NCI-H146 (cell line): ENCODE data around the gene GPR18.

Experiments used
- DNase-seq: peaks from one replicate; lab custom pipeline; 2025; lab: John Stamatoyannopoulos, UW

The GPR18 gene

GRCh38 chr13:99290894-99291293, 32.7 kb upstream of the GPR18 start:
- DNase-seq, result no peak

DNA sequence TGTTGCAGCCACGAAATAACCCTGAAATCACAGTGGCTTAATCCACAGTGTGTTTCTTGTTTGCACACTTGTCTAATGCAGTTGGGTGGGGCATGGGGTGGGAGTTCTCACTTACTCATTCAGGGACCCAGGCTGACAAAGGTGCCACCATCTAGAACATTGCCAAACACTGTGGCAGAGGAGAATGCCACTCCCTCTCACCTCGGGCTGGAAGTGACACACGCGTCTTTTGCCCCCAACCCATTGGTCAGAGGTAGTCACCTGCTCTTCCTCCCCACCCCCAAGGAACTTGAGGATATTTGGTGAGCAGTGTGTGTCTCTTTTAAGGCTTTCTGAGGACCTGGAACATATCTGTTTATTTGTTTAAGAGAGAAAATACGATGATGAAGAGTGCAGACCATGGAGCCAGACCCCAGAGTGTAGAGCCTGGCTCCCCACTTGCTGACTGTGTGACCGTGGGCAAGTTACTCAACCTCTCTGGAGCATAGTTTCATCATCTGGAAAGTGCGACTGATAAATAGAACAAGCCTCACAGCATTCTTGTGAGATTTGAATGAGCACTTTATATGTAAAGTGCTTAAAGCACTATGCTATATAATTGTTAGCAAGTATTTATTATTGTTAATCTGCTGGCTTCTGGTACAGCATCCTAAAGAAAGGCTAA, 31.6 kb upstream of the GPR18 start:
- no peak for DNase-seq

GRCh38 chr13:99289271-99289670, 31.1 kb upstream of the GPR18 start:
- no peak for DNase-seq

DNA sequence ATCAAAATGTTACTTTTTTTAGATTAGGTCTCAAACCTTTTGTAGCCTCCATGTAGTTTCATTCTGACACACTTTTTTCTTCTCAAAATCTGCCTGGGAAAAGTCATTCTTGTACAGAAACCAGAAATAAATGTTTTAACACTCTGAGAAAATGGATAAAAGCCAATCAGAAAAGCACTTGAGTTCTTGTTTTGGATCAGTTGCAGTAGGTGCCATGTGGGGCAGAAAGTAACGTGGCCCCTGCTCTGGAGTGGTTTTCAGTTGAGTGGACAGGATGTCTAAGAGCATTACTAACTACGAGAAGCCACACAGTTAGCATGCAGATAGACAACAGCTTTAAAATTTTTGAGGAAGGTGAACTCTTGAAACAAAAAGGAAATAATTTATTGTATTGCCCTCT, 29.9 kb upstream of the GPR18 start:
- DNase-seq, result no peak

DNA sequence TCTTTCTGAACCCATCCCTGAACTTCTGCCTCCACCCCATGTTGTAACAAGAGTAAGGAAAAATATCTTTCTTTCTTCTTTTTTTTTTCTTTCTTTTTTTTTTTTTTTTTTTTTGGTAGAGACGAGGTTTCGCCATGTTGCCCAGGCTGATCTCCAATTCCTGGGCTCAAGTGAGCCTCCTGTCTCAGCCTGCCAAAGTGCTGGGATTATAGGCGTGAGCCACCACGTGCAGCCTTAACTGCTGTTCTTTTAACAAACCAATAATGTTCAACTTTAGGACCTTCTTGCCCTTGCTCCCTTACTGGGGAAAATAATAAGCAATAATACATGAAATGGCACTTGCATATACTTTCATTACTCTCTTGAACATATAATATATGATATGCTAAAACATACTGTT, 29.4 kb upstream of the GPR18 start:
- no peak for DNase-seq

DNA sequence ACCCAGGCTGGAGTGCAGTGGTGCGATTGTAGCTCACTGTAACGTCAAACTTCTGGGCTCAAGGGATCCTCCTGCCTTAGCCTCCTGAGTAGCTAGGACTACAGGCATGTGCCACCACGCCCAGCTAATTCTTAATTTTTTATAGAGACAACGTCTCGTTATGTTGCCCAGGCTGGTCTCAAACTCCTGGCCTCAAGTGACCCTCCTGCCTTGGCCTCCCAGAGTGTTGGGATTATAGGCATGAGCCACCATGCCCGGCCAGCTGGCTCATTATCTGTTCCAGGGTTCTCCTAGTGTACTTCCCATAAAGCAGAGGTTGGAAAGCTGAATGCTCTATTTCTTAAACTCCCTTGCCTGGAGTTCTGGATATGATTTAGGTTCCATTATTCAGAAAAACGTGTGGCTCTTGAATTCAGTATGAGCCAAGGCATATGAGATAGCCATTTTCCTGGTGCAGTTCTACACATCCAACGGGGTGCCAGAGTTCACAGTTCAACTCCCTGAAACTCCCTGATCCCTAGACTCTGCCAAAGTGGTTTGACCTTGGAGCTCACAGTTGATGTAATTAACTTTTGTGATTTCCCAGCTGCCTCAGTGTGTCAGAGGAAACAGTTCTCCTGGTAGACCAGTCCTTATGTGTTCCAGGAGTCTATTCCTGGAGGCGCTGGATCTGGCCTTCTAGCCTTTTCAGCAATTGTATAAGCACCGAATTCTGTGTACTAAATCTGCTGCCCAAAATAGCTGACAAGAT, 27.4 kb upstream of the GPR18 start:
- no peak for DNase-seq

DNA sequence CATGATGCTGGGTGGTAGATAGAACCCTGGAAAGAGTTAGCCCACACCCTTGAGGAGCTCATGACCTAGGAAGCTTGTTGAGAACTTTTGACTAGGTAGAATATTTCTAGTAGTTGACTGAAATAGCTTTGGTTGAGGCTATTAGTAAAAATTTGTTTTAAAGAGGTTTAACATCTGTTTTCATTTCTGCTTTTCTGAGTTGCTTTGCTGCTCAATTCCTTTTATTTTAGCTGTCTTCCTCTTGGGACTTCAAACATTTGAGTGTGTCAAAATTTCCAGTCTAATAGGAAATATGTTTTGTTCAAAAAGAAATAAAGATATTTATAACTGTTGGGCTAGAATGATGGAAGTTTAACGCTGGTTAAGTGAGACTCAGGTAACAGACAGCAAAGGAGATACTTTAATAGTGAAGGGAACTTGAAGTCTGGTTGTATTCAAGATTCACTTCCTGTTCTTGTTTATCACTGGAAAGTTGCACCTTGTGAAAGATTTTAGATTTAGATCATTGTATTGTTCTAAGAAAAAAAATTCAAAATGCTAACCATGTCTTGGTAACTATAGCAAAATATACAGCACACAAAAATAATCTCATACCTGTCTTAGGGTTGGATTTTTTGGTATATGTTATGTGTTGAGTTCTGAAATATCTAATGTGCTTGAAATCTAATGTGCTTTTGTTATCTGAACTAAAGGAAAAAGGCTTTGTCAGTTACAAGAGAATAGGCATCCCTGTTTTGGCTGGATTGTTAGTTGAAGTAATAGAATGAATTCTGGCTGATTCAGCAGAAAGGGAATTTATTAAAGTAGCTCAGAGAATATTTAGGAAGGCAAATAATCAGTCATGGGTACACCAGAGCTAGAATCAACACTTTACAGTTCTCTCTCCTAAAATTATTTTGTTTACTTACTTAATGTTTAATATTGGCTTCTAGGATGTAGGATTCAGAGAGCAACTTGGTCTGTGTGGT, 24.4 kb upstream of the GPR18 start:
- no peak for DNase-seq

DNA sequence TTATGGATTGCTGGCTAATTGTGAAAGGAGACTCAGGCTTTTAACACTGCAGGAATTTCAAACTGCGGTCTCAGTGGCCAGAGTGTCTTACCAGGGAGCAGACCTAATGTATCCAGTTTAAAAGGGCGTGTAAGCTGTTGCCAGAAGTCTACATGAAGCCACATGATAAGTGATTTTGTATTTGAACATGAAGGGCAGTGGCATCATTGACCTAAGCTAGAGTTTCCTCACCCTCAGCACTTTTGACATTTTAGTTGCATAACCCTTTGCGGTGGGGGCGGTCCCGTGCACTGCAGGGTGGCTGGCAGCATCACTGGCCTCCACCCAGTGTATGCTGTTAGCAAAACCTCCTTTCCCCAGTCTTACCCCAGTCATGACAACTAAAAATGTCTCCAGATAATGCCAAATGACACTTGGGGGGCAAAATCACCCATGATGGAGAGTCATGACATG, 23.7 kb upstream of the GPR18 start:
- no peak for DNase-seq

DNA sequence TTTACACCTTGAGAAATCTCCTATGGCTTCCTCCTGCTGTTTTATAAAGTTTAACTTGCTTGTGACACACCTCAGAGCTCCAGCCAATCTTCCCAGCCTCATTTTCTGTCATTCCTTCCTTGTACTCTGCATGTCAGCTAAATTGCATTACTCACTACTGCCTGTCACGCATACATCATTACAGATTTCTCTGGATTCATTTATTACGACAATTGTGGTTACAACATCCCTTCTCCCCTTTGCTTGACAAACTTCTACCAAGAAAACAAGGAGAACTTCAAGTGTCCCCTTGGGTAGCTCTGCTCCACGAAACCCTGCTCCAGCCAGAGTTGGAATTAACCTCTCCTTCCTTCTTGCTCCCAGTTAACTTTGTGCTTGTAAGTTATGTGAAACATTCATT, 22.0 kb upstream of the GPR18 start:
- no peak for DNase-seq

- no peak for DNase-seq
Measured at GRCh38 chr13:99279637-99280036, 21.5 kb upstream of the GPR18 start.

DNA sequence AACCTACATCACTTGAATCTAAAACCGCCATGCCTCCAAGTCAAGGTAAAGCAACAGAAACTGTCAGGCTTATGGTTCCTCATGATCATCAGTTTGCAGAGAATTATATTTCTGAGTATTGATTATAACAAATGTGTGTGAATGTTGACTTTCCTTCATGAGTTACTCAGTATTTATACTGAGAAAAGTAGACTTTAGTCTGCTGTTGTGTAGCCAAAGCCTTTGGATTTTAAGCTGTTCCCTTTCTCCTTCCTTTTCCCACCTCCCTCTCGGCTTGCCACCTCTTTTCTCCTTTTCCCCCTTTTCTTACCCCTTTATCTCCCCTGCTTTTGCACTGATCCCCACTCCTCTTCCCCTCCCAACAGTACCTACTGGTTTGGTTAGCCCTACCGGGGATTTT, 20.7 kb upstream of the GPR18 start:
- no peak for DNase-seq

GRCh38 chr13:99278200-99278599, 20.0 kb upstream of the GPR18 start:
- DNase-seq, result no peak

DNA sequence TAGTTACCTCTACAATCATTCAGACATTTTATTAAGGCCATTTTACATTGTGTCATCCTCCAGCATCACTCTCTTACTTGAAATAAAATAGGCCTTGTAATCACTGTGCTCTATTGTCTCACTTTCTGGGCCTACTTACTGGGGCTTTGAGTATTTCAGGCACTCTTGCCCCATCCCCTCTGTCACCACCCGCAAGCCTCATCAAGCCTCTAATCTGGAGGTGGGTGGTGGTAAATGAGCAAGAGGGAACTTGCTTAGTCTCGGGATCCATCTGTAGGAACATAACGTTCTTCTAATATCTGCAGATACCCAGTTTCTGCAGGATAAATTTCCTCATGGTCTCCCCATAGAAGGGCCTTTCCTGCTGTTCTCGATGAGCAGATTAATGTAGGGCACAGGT, 19.4 kb upstream of the GPR18 start:
- no peak for DNase-seq

GRCh38 chr13:99276706-99277105, 18.5 kb upstream of the GPR18 start:
- no peak for DNase-seq

GRCh38 chr13:99275093-99275469, 16.9 kb upstream of the GPR18 start:
- DNase-seq, result no peak

DNA sequence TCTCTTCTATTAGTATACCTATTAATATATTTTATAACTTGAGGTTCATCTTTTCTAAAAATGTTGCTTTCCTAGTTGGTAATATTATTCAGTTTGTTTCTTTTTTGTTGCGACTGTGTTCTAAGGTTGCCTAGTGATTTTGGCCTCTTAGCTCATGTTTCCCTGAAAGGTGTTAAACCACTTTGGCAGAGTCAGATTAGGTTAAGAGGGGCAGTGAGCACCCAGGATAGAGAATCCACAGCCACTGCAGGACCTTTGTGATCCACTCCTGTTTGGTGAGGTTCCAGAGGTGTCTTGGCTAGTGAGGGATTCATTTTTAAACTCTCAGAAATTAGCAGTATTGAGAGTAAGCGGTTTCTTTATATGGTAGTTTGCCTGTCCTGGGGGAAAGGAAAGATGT, 14.9 kb upstream of the GPR18 start:
- no peak for DNase-seq

DNA sequence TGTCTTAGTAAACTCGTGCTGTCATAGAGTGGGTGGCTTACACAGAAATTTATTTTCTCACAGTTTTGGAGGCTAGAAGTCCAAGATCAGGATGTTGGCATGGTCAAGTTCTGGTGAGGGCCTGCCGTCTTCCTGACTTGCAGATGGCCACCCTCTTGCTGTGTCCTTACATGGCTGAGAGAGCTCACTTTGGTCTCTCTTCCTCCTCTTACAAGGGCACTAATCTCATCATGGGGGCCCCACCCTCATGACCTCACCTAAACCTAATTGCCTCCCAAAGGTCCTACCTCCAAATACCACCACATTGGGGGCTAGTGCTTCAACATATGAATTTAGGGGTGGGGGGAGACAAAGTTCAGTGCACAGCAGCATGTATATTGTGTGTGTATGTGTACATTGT, 14.3 kb upstream of the GPR18 start:
- DNase-seq, result no peak

GRCh38 chr13:99271249-99271648, 13.1 kb upstream of the GPR18 start:
- DNase-seq, result no peak

GRCh38 chr13:99270518-99270917, 12.3 kb upstream of the GPR18 start:
- no peak for DNase-seq

DNA sequence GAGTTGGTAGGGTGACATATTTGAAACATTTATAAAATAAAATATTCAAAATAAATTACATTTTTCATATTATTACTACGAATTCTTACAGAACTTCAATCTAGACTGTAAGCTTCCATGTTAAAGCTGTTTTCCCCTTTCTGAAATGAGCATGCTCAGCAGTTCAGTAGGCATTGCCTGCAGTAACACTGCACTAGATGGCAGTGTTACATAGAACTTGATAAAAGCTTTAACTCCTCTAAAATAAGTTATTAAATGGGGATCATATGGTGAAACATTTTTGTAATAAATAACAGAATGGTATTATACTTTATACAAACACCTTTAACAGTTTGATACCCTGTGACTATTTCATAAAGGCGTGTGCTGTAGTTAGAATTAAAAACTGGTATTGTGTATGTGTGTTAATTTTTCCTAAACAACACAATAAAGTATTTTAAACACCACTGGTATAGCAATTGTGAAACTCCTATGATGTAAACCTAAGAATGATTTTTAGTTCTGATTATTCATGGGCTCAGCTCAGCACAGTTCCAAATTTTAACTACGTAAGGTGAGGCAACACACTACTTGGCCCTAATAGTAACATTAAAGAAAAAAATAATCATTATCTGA, 11.6 kb upstream of the GPR18 start:
- DNase-seq, result peak; percentile 16

DNA sequence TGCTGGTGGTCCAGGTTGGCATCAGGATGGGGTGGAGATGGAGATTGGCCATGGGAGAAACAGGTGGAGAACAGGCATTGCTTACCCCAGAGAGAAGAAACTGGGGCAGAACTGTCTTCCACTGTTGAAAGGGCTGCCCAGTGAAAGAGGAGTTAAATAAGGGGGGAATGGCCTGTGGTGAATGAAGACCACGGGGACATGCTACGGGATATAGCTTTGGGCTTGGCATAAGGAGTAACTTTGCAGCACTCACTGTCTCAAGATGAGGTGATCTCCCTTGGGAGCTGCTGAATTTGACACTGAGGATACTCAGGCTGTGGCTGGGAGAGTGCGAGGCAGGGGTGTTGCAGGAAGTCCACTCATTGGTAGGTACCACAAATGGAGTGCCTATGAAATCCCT, 10.6 kb upstream of the GPR18 start:
- DNase-seq, result no peak

- no peak for DNase-seq
Measured at GRCh38 chr13:99267927-99268326, 9.7 kb upstream of the GPR18 start.
